Ishikawa (cell line): ENCODE measurements around the gene CTNNBL1.

Experiments used
- CREB1 ChIP-seq: IDR thresholded peaks from 2 replicates; pipeline ENCODE4 v1.6.1; 2012; ENCODE audit warnings: low read depth
- EP300 ChIP-seq: IDR thresholded peaks from 2 replicates; pipeline ENCODE4 v1.6.1; 2012; ENCODE audit warnings: borderline replicate concordance
- TAF1 ChIP-seq: IDR thresholded peaks from 2 replicates; pipeline ENCODE4 v1.6.1; 2012; ENCODE audit warnings: low read depth, mild to moderate bottlenecking
- YY1 ChIP-seq: IDR thresholded peaks from 2 replicates; pipeline ENCODE4 v1.6.1; 2012; ENCODE audit warnings: low read depth
- TF ChIP-seq, protein P1 (sequence below): IDR thresholded peaks from 2 replicates; pipeline ENCODE4 v1.6.1; 2012
- TF ChIP-seq, protein P2 (sequence below): IDR thresholded peaks from 2 replicates; pipeline ENCODE4 v1.6.1; 2012; ENCODE audit warnings: low read depth, mild to moderate bottlenecking

DNA sequence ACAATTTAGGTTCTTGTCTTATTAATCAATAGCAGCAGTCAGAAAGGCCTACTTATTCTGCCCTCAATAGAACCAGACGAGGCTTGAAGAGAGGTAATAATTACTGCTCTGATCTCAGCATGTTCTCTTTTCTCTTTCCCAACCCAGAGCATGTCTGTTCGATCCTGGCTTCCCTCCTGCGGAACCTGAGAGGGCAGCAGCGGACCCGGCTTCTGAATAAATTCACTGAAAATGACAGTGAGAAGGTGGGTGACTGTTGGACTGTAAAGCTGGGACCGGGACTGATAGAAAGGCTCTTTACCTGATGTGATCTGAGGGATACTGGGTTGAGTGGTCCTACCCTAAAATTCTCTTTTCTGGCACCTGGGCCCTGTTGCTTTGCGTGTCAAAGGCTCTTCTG is 146.1 kb downstream of the CTNNBL1 start:
- TF ChIP-seq, protein P1, sequence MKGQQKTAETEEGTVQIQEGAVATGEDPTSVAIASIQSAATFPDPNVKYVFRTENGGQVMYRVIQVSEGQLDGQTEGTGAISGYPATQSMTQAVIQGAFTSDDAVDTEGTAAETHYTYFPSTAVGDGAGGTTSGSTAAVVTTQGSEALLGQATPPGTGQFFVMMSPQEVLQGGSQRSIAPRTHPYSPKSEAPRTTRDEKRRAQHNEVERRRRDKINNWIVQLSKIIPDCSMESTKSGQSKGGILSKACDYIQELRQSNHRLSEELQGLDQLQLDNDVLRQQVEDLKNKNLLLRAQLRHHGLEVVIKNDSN: no peak
- TF ChIP-seq YY1 (no peak), TAF1 (no peak), CREB1 (no peak), EP300 (no peak)
- TF ChIP-seq, protein P2, sequence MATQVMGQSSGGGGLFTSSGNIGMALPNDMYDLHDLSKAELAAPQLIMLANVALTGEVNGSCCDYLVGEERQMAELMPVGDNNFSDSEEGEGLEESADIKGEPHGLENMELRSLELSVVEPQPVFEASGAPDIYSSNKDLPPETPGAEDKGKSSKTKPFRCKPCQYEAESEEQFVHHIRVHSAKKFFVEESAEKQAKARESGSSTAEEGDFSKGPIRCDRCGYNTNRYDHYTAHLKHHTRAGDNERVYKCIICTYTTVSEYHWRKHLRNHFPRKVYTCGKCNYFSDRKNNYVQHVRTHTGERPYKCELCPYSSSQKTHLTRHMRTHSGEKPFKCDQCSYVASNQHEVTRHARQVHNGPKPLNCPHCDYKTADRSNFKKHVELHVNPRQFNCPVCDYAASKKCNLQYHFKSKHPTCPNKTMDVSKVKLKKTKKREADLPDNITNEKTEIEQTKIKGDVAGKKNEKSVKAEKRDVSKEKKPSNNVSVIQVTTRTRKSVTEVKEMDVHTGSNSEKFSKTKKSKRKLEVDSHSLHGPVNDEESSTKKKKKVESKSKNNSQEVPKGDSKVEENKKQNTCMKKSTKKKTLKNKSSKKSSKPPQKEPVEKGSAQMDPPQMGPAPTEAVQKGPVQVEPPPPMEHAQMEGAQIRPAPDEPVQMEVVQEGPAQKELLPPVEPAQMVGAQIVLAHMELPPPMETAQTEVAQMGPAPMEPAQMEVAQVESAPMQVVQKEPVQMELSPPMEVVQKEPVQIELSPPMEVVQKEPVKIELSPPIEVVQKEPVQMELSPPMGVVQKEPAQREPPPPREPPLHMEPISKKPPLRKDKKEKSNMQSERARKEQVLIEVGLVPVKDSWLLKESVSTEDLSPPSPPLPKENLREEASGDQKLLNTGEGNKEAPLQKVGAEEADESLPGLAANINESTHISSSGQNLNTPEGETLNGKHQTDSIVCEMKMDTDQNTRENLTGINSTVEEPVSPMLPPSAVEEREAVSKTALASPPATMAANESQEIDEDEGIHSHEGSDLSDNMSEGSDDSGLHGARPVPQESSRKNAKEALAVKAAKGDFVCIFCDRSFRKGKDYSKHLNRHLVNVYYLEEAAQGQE: no peak
